GM21526 (cell line): ENCODE measurements around the gene SNW1.
"Not testable (repeated sequence)": the region's sequence is repeated elsewhere in the genome, so short reads cannot be mapped to it uniquely, and the experiment has no call there.

Experiments
- ATAC-seq: cut with Tn5 transposase; IDR thresholded peaks from one replicate; pipeline ENCODE4 v1.9.1; 2021; ENCODE audit warnings: moderate library complexity; ENCODE audit not compliant: unreplicated experiment, low FRiP score

The SNW1 gene

GRCh38 chr14:77752799-77753516 lies 8.0 kb downstream of the SNW1 start:
- ATAC-seq: no peak

GRCh38 chr14:77752266-77752665 lies 8.7 kb downstream of the SNW1 start:
- no peak for ATAC-seq

- not testable (repeated sequence) for ATAC-seq
Measured at GRCh38 chr14:77747425-77747824, 13.5 kb downstream of the SNW1 start.

- ATAC-seq: no peak
Measured at GRCh38 chr14:77746064-77746702, 14.8 kb downstream of the SNW1 start.

DNA sequence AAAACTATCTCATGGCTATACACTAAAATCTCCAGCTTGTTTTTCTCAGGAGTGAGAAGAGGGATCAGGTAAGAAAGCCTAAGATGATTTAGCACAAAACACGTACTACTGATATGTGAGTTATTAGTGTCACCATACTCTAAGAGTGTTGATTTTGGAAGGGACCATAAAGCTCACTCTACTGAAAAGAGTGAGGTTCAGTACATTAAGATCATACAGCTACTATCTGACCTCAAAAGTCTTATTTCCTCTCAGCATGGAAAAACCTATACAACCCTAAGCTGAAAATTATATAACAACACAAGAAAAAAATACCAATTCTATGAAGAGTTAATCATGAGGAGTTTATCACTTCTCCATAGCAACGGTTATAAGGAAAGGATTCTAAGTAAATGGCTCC lies 19.5 kb downstream of the SNW1 start:
- no peak for ATAC-seq

GRCh38 chr14:77738559-77739250 lies 22.3 kb downstream of the SNW1 start:
- ATAC-seq: peak; percentile 87

GRCh38 chr14:77730976-77731497 lies 29.9 kb downstream of the SNW1 start:
- no peak for ATAC-seq

DNA sequence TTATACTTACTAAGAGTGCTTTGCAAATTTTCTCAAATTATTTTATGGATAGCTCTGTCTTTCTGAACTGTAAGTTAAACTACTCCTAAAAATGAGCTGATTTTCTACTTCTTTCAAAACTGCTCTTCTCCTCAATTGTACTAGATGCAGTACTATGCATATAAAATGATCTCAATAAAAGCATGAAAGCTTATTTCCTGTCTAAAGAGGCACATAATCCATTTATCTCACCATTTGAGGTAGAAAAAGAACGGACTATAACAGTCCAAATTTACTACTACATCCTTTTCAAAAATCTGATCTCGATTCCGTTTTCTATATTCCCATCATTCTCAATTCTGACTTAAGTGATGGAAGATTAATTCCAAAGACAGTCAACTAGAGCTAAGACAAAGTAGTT lies 38.7 kb downstream of the SNW1 start:
- no peak for ATAC-seq

- no peak for ATAC-seq
Measured at GRCh38 chr14:77721437-77721836, 39.5 kb downstream of the SNW1 start.

- no peak for ATAC-seq
Measured at GRCh38 chr14:77717608-77718305, 43.2 kb downstream of the SNW1 start.

DNA sequence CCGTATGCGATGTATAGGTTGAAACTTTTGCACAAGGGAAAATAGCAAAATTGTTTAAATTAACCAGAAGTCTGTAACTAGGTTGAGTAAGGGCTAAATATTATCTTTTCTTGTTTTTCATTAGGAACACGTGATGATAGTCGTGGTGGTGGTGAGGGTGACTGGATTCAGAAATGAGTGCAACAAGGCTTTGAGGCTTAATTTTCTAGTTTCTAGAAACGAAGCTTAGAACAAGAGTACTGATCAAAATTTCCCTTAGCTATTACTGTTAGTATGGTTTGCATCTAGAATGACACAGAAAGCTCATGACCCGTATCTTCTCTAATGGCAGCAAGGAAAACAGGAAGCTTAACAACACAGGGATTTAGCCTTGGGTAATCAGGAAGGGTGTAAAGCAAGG lies 46.0 kb downstream of the SNW1 start:
- no peak for ATAC-seq

- ATAC-seq: no peak
Measured at GRCh38 chr14:77710364-77710763, 50.6 kb downstream of the SNW1 start.

- ATAC-seq: no peak
Measured at GRCh38 chr14:77709412-77709811, 51.5 kb downstream of the SNW1 start.

- no peak for ATAC-seq
Measured at GRCh38 chr14:77708749-77709148, 52.2 kb downstream of the SNW1 start.

DNA sequence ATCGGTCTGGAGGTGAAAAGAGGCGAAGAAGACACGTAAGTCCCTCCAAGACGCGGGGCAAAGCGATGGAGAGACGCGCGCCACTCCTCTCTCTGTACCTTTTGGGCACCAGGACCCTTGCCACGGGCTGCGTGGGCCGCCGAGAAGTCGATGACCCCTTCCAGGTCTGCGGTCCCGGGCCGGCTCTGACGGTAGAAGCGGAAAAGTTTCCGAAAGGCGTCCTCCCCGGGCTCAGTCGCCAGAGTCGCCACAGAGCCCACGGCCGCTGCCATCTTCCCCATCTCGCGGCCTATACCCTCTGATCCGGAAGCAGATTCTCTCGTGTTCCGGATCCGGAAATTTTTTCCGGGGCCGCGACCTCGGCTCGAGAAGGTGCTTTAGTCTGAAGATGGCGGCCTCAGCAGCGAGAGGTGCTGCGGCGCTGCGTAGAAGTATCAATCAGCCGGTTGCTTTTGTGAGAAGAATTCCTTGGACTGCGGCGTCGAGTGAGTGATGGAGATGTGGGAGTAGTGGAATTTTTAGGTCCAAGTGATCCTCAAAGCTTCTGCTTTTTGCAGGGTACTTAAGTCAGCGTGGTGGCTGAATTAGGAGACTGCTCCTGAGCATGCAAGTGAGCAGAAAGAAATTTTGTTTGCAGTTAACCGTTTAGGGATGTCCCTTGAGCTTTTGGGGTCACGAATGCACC lies 53.1 kb downstream of the SNW1 start, which contains the start of the genes ALKBH1 and SLIRP:
Gene ALKBH1, minus strand, starts transcription at position 300 of the 685 bp plus-strand sequence. Its CDS starts 19 bp downstream, at position 281.
Gene SLIRP, plus strand, starts transcription at position 380 of the 685 bp plus-strand sequence. Its CDS starts 9 bp downstream, at position 389.
- peak; percentile 96 for ATAC-seq

DNA sequence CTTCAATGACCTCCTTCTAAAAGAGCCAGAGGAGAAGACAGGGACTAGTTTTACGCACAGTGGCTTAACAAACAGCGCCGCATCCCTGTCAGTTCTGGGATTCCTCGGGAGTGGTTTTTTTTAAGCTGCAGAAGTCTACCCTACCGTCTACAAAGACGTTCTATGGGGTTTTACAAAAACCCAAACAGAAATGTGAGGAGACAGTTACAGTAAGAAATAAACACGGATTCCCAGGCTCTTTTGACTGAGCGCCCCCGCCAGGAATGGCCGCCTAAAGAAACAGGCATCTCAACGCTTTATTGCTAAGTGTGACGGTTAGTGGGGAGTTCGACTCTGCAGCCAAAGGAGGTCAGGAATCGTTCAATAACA lies 53.6 kb downstream of the SNW1 start:
- peak; percentile 17 for ATAC-seq

- ATAC-seq: no peak
Measured at GRCh38 chr14:77691259-77691658, 69.7 kb downstream of the SNW1 start.

DNA sequence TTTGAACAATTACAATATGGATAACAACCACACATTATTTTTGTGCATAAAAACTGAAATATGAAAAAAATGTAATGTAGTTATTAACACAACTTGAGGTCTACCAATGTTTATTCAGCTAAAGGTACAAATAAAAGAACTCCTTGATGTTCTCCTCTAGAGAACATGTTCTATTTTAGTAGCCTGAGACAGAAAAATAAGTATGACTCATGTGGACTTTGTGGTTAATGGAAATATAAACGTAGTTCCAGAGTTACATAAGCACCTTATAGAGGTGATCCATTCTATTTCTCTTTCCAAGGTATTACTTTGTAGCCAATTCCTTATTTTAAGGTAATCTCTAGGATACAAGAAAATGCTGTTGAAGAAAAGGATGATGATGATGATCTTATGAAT lies 78.8 kb downstream of the SNW1 start:
- no peak for ATAC-seq

GRCh38 chr14:77681196-77682157 lies 79.5 kb downstream of the SNW1 start:
- ATAC-seq: no peak
